Measurements from ENCODE around the gene RALGAPA1. TPM values are rescaled to one million over a fixed set of nuclear protein-coding genes. Genes with fewer than 3 reads are reported as not detected.

The RALGAPA1 gene
- total and polyA plus RNA-seq, 2 of the 13 experiments (the other 11 are each of a cell fraction or from before 2014, with no cell fraction given), result 65.0 to 89.2 TPM

GRCh38 chr14:35821564-35822411 is 12.7 kb upstream of the RALGAPA1 start (continued):
- TF ChIP-seq MYNN (CRISPR knock-in tag; IDR thresholded peaks at IDR 0.05; ENCODE audit: low read depth), result no peak
- no peak for TF ChIP-seq NFE2 (CRISPR knock-in tag; IDR thresholded peaks at IDR 0.05)
- no peak for TF ChIP-seq MNT (IDR thresholded peaks at IDR 0.05)
- peak; percentile 8; the same call in 1 of the 2 replicates for TF ChIP-seq FOSL2 (CRISPR knock-in tag; IDR thresholded peaks at IDR 0.05)
- no peak for TF ChIP-seq ZNF674 (CRISPR knock-in tag; IDR thresholded peaks at IDR 0.05; ENCODE audit: low read depth)
- no peak for TF ChIP-seq ATF2 (CRISPR knock-in tag; IDR thresholded peaks at IDR 0.05)
- TF ChIP-seq EZH2 (conservative IDR thresholded peaks at IDR 0.05; ENCODE audit: low read depth, low read length), result no peak
- TF ChIP-seq HMGXB3 (CRISPR knock-in tag; IDR thresholded peaks at IDR 0.05; ENCODE audit: borderline replicate concordance), result peak; percentile 63; the same call in 1 of the 2 replicates
- TF ChIP-seq TIGD3 (CRISPR knock-in tag; IDR thresholded peaks at IDR 0.05; ENCODE audit: borderline replicate concordance), result no peak
- TF ChIP-seq CREM (IDR thresholded peaks at IDR 0.05), result peak; percentile 46; the same call in 1 of the 2 replicates
- TF ChIP-seq CREM (CRISPR knock-in tag; IDR thresholded peaks at IDR 0.05), result no peak
- TF ChIP-seq ZNF263 (CRISPR knock-in tag; IDR thresholded peaks at IDR 0.05), result no peak
- no peak for TF ChIP-seq NR3C1 (CRISPR knock-in tag; IDR thresholded peaks at IDR 0.05)
- TF ChIP-seq MAFG (CRISPR knock-in tag; IDR thresholded peaks at IDR 0.05), result no peak
- peak; percentile 30; the same call in 1 of the 2 replicates for TF ChIP-seq HDAC1 (CRISPR knock-in tag; IDR thresholded peaks at IDR 0.05)
- TF ChIP-seq IKZF4 (CRISPR knock-in tag; IDR thresholded peaks at IDR 0.05; ENCODE audit: borderline replicate concordance, low read depth, not compliant biosample characterization), result no peak
- no peak for TF ChIP-seq ZNF816 (CRISPR knock-in tag; IDR thresholded peaks at IDR 0.05; ENCODE audit: borderline replicate concordance)
- no peak for TF ChIP-seq NRL (CRISPR knock-in tag; IDR thresholded peaks at IDR 0.05; ENCODE audit: borderline replicate concordance)
- no peak for TF ChIP-seq SRSF9 (IDR thresholded peaks at IDR 0.05; ENCODE audit: borderline replicate concordance, insufficient read depth, low read depth, low read length, poor library complexity, severe bottlenecking)
